ENCODE results near the gene SLC4A1AP.

SLC4A1AP gene

DNA sequence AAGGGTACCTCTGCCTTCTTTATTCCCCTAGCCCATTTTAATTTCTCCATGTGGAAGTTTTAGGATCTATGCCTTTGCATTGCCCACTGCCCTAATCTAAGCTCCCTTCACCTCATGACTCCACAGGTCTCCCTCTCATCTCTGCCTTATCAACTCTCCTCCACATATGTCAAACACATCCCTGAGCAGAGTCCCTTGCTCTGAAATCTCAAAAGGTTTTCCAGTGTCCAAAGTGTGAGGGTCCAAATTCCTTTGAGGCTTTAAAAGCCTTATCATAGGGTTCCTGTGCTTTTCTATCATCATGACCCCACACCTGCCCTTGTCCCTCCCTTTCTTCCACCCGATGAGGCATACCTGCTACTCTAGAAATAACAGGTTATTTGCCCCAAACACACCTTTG, 38.6 kb downstream of the SLC4A1AP start:
- H3K4me1 ChIP-seq (ENCODE audit: insufficient read depth, low read length, poor library complexity, severe bottlenecking), result no peaks in the 10 kb centered on the region
- no peaks in the 10 kb centered on the region for H3K79me2 ChIP-seq (ENCODE audit: insufficient read depth, low read length)
- H3K9me2 ChIP-seq (replicated peaks; ENCODE audit: low read depth, low read length), result no peaks in the 10 kb centered on the region
- H3K9ac ChIP-seq (ENCODE audit: low read depth, low read length, poor library complexity, severe bottlenecking), result no peak overlapping the region
- H3K9me3 ChIP-seq (ENCODE audit: insufficient read depth, low read depth, low read length), result no peaks in the 10 kb centered on the region
- H3K27me3 ChIP-seq (ENCODE audit: insufficient read depth, low read length, poor library complexity, severe bottlenecking), result no peaks in the 10 kb centered on the region
- TF ChIP-seq, protein P1, sequence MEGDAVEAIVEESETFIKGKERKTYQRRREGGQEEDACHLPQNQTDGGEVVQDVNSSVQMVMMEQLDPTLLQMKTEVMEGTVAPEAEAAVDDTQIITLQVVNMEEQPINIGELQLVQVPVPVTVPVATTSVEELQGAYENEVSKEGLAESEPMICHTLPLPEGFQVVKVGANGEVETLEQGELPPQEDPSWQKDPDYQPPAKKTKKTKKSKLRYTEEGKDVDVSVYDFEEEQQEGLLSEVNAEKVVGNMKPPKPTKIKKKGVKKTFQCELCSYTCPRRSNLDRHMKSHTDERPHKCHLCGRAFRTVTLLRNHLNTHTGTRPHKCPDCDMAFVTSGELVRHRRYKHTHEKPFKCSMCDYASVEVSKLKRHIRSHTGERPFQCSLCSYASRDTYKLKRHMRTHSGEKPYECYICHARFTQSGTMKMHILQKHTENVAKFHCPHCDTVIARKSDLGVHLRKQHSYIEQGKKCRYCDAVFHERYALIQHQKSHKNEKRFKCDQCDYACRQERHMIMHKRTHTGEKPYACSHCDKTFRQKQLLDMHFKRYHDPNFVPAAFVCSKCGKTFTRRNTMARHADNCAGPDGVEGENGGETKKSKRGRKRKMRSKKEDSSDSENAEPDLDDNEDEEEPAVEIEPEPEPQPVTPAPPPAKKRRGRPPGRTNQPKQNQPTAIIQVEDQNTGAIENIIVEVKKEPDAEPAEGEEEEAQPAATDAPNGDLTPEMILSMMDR (conservative IDR thresholded peaks at IDR 0.05; ENCODE audit: low read length), result no peak
- no peak for TF ChIP-seq EZH2phosphoT487 (IDR thresholded peaks at IDR 0.05; ENCODE audit: borderline replicate concordance)
- no peaks in the 10 kb centered on the region for H4K20me1 ChIP-seq (ENCODE audit: insufficient read depth, low read length, poor library complexity, severe bottlenecking)
- no peak overlapping the region for H3K4me2 ChIP-seq (ENCODE audit: low read depth, low read length, poor library complexity, severe bottlenecking)
- H3K36me3 ChIP-seq (ENCODE audit: insufficient read depth, low read length), result no peaks in the 10 kb centered on the region
- no peak overlapping the region for H2AFZ ChIP-seq (ENCODE audit: low read length)
- H3F3A ChIP-seq (ENCODE audit: low read depth), result no peaks in the 10 kb centered on the region
- no peak overlapping the region for H3K4me3 ChIP-seq (ENCODE audit: low read length, poor library complexity, severe bottlenecking)

DNA sequence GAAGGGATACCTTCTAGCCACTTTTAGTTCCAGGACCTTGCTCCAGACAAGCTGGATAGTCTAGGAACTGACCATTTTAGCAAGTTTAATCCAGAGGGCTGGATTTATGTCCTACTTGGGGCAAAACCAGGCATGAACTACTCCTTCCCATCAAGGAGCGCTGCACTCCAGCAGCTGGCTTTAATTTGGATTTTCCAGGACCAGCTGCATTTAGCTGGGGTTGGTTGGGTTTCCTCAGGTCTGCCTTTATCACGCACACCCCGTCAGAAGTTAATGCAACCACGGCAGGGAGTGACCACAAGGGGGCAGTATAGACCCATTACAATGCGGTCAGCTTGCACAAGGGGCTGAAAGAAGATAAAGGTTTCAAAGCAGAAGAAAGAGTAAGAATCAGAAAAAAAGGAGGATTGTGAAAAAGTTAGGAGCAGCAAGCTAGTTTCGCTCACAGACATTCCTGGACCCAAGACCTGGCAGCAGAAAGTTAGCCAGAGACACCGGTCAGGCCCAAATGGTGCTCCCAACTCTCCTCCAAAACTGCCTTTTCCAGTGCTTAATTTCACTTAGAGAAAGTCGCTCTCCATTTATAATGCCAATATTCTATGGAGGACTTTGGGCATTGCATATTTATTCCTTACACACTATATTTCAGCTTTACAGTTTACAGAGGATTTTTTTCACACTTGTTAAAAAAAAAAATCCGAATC, 40.1 kb downstream of the SLC4A1AP start:
- H3K79me2 ChIP-seq (ENCODE audit: insufficient read depth, low read length), result no peaks in the 10 kb centered on the region
- no peak for TF ChIP-seq EZH2phosphoT487 (IDR thresholded peaks at IDR 0.05; ENCODE audit: borderline replicate concordance)
- TF ChIP-seq, protein P1 (conservative IDR thresholded peaks at IDR 0.05; ENCODE audit: low read length), result peak; percentile 97
- H3K27me3 ChIP-seq (ENCODE audit: insufficient read depth, low read length, poor library complexity, severe bottlenecking), result no peaks in the 10 kb centered on the region
- no peaks in the 10 kb centered on the region for H3K4me1 ChIP-seq (ENCODE audit: insufficient read depth, low read length, poor library complexity, severe bottlenecking)
- H3F3A ChIP-seq (ENCODE audit: low read depth), result no peaks in the 10 kb centered on the region
- no peaks in the 10 kb centered on the region for H3K36me3 ChIP-seq (ENCODE audit: insufficient read depth, low read length)
- H3K4me2 ChIP-seq (ENCODE audit: low read depth, low read length, poor library complexity, severe bottlenecking), result no peak overlapping the region
- H3K9me2 ChIP-seq (replicated peaks; ENCODE audit: low read depth, low read length), result no peaks in the 10 kb centered on the region
- H4K20me1 ChIP-seq (ENCODE audit: insufficient read depth, low read length, poor library complexity, severe bottlenecking), result no peaks in the 10 kb centered on the region
- no peaks in the 10 kb centered on the region for H3K9me3 ChIP-seq (ENCODE audit: insufficient read depth, low read depth, low read length)
- H2AFZ ChIP-seq (ENCODE audit: low read length), result peak overlapping the region; percentile 59; the same call in 1 of the 2 replicates
- H3K9ac ChIP-seq (ENCODE audit: low read depth, low read length, poor library complexity, severe bottlenecking), result no peak overlapping the region
- H3K4me3 ChIP-seq (ENCODE audit: low read length, poor library complexity, severe bottlenecking), result no peak overlapping the region

DNA sequence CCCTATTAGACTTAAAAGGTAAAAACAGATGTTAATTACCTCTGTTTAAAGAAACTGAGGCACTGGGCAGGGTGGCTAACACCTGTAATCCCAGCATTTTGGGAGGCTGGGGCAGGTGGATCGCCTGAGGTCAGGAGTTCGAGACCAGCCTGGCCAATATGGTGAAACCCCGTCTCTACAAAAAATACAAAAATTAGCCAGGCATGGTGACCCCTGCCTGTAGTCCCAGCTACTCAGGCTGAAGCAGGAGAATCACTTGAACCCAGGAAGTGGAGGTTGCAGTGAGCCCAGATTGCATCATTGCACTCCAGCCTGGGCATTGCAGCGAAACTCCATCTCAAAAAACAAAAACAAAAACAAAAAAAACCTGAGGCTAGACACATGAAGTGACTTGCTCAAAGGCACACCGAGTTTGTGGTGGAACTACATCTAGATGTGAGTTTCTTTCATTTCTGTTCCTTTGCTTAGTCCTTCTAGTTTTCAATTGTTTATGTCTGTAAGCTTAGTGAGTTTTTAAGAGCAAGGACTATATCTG, 40.7 kb downstream of the SLC4A1AP start:
- Histone ChIP-seq H3K9ac (ENCODE audit: low read depth, low read length, poor library complexity, severe bottlenecking) (no peak overlapping the region), H3K27me3 (ENCODE audit: insufficient read depth, low read length, poor library complexity, severe bottlenecking) (no peaks in the 10 kb centered on the region), H3K79me2 (ENCODE audit: insufficient read depth, low read length) (no peaks in the 10 kb centered on the region), H3K9me3 (ENCODE audit: insufficient read depth, low read depth, low read length) (no peaks in the 10 kb centered on the region), H2AFZ (ENCODE audit: low read length) (peak overlapping the region; percentile 45), H3K4me3 (ENCODE audit: low read length, poor library complexity, severe bottlenecking) (no peak overlapping the region), H3K4me1 (ENCODE audit: insufficient read depth, low read length, poor library complexity, severe bottlenecking) (no peaks in the 10 kb centered on the region), H3K9me2 (replicated peaks; ENCODE audit: low read depth, low read length) (no peaks in the 10 kb centered on the region), H4K20me1 (ENCODE audit: insufficient read depth, low read length, poor library complexity, severe bottlenecking) (no peaks in the 10 kb centered on the region), H3F3A (ENCODE audit: low read depth) (no peaks in the 10 kb centered on the region), H3K36me3 (ENCODE audit: insufficient read depth, low read length) (no peaks in the 10 kb centered on the region), H3K4me2 (ENCODE audit: low read depth, low read length, poor library complexity, severe bottlenecking) (no peak overlapping the region)
- TF ChIP-seq, protein P1 (conservative IDR thresholded peaks at IDR 0.05; ENCODE audit: low read length), result no peak
- TF ChIP-seq EZH2phosphoT487 (IDR thresholded peaks at IDR 0.05; ENCODE audit: borderline replicate concordance), result no peak
